HuH-7.5 (cell line): ENCODE results near the gene C1S.
"Not testable (repeated sequence)": the region's sequence is repeated elsewhere in the genome, so short reads cannot be mapped to it uniquely, and the experiment has no call there.

ENCODE experiments used
- DNase-seq: peaks from one replicate; pipeline ENCODE4 v3.0.0; 2011; ENCODE audit warnings: low spot score

The C1S gene

DNA sequence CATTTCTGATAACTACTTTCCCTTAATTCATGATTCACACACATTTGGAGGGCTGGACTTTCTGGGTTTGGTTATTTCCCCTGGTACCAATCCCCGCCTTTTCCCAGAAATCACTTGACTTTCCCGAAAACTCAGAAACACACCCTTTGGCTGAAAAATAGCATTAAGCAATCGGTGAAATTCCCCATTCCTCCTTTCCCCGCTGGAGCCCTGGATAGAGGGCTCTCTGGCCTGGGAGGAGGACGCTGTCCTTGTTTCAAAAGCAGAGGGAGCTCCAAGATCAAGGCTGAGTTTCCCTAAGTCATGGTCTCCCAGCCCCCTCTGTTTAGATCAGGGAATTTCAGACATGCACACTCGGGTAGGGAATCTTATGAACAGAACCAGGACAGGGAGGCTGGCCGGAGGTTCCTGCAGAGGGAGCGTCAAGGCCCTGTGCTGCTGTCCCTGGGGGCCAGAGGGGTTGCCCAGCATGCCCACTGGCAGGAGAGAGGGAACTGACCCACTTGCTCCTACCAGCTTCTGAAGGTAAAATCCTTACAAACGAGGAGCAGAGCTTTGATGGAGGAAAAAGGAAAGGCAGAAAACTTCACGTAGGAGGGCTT, at the start of gene C1S:
Gene C1S, plus strand, starts transcription at position 366 of the 602 bp plus-strand sequence. CDS start 1,195 bp downstream, outside the sequence.
- peak; percentile 50 for DNase-seq

DNA sequence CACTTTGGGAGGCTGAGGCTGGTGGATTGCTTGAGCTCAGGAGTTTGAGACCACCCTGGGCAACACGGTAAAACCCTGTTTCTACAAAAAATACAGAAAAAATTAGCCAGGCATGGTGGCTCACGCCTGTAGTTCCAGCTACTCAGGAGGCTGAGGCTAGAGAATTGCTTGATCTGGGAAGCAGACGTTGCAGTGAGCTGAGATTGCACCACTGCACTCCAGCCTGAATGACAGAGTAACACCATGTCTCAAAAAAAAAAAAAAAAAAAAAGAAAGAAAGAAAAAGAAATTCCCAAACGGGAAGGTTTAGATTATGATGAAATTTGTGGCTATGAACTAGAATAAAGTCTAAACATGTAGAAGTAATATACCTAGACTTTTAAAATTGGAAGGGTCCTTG, 49.1 kb upstream of the C1S start:
- DNase-seq, result not testable (repeated sequence)

- no peak for DNase-seq
These were observed 48.4 kb upstream of the C1S start for GRCh38 chr12:7012024-7012607.

GRCh38 chr12:7013101-7013500, 47.4 kb upstream of the C1S start:
- DNase-seq, result no peak

- no peak for DNase-seq
These were observed 44.8 kb upstream of the C1S start for GRCh38 chr12:7015555-7016370.

DNA sequence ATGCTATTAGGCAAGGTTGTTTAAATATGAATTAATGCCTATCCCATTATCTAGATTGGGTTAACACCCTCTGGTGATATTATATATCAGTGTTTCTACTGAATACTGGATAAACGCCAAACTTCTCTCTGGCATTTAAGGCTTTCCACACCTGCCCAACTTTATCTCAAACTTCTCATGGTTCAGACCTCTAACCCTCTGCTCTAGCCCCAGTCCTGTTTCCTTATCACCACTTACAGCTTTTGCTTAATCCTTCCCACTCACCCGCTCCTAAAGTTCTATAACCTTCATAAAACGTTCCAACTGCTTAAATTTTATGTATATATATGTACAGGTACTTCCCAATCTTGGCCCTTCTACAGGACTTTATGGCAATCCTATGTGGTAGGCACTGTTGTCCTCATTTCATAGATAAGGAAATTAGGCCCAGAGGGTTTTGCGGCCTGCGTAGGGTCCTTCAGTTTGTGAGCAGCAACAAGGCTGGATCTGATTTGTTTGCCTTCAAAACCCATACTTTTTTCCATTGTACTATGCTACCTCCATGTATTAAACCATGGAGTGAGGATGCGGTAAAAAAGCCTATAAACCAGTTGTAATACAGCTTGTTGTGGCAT, 43.5 kb upstream of the C1S start:
- DNase-seq, result no peak

- DNase-seq, result peak; percentile 33
These were observed 42.6 kb upstream of the C1S start for GRCh38 chr12:7017870-7018349.

DNA sequence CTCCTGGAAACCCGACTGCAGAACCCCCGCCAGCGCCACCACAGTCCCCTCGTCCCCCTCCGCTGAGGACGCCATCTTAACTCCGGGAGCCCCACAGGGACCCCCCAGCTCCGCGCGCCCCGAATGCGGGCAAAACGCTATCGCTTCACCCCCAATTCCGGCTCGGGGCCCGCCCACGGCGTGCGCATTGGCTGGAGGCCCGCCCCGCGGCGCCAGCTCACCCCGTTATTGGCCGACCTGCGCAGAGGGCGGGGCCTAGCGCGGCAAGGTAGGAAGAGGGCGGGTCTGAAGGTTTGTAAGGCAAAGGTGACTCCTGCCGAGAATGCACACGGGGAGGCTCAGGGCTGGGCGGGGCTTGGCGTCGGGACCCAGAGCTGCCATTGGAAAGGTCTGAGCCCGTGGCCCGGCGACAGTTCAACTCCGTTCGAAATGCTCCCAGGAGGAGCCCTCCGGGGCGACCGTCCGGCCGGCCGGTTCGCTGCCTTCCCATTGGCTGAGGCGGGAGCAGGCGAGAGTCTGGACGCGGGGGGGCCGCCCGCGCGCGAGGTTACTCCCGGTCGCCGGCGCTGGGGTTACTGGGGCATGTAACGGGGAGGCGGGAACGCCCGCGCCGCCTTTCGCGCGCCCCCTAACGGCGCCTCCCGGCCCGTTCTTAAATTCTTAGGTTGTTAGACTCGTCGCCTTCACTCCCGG, 42.0 kb upstream of the C1S start, which contains the start of gene LPCAT3:
Gene LPCAT3, minus strand, starts transcription at position 127 of the 693 bp plus-strand sequence. Its CDS starts 52 bp downstream, at position 75.
- DNase-seq, result peak; percentile 84

- no peak for DNase-seq
These were observed 41.4 kb upstream of the C1S start for GRCh38 chr12:7019043-7019569.

DNA sequence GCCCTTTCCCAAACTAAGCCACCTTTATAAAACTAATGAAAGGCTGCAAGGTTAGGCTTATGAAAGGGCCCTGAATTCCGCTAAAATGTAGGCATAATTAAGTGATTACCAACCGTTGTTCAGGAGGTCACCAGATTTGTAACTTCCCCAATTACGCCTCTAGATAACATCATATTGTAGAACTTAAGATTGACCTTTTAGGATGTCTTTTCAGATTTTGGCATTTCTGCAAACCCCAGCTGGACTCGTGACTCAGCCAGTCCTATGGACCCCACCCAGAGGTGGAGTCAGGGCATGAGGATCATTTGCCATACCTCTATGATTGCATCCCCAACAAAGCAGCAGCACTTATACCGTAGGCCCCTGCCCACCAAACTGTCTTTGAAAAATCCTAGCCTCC, 38.6 kb upstream of the C1S start:
- no peak for DNase-seq

- no peak for DNase-seq
These were observed 37.4 kb upstream of the C1S start for GRCh38 chr12:7023114-7023513.

GRCh38 chr12:7026854-7027253, 33.7 kb upstream of the C1S start:
- no peak for DNase-seq

- no peak for DNase-seq
These were observed 29.2 kb upstream of the C1S start for GRCh38 chr12:7031306-7031705.

GRCh38 chr12:7032990-7033389, 27.5 kb upstream of the C1S start:
- no peak for DNase-seq

DNA sequence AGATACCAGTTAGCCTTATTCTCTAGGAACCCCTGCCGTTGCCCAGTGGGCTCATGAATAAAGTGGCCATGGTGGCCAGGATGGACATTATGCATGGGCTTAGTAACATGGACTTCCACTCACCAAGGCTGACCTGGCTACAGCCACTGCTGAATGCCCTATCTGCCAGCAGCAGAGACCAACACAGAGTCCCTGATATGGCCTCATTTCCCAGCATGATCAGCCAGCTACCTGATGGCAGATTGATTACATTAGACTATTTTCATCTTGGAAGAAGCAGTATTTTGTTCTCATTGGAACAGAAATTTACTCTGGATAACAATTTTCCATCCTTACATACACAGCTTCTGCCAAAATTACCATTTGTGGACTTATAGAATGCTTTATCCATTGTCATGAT, 26.1 kb upstream of the C1S start:
- no peak for DNase-seq

DNA sequence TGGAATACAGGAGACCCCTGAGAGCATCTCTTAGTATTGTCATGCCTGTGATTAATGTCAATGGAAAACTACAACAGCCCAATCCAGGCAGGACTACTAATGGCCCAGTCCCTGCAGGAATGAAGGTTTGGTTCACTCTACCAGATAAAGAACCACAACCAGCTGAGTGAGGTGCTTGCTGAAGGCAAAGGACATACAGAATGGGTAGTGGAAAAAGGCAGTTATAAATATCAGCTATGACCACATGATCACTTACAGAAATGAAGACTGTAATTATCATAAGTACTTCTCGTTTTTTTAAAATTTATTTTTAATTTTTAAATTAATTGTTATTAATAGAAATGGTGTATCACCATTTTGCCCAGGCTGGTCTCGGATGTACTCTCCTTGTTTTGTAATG, 25.1 kb upstream of the C1S start:
- no peak for DNase-seq

DNA sequence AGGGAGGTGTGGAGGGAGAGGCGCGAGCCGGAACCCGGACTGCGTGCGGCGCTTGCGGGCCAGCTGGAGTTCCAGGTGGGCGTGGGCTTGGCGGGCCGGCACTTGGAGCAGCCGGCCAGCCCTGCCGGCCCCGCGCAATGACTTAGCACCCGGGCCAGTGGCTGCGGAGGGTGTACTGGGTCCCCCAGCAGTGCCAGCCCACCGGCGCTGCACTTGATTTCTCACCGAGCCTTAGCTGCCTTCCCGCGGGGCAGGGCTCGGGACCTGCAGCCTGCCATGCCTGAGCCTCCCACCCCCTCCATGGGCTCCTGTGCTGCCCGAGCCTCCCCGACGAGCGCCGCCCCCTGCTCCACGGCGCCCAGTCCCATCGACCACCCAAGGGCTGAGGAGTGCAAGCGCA, 23.1 kb upstream of the C1S start:
- DNase-seq, result not testable (repeated sequence)

DNA sequence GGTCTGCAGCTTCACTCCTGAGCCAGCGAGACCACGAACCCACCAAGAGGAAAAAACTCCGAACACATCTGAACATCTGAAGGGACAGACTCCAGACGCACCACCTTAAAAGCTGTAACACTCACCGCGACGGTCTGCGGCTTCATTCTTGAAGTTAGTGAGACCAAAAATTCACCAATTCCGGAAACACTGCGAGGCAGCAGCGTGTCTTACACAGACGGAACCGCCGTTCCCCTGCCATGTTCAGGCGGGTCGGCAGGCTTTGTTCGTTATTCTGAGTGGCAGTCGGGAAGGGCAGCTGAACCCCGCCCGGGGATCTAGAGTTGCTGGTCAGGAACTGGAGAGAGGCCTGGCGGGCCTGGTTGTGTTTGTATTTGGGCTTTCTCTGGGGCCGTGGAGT, 21.9 kb upstream of the C1S start:
- no peak for DNase-seq

DNA sequence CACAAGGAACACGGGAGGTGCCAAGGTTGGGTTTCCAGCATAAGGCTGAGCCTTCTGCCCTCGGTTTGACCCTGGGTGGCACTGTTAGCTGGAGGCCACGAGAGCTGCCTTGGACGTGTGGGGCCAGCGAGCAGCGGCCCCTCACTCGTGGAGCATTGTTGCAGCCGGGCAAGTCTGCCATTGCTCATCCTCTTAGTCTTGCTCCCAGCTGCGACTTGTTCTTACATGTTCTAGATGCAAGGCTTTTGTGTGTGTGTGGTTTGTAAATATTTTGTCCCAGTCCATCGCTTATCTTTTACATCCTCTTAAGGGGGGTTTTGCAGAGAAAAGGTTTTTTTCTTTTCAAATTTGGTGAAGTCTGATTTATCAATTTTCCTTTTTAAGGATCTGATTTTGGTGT, 21.1 kb upstream of the C1S start:
- DNase-seq, result no peak

DNA sequence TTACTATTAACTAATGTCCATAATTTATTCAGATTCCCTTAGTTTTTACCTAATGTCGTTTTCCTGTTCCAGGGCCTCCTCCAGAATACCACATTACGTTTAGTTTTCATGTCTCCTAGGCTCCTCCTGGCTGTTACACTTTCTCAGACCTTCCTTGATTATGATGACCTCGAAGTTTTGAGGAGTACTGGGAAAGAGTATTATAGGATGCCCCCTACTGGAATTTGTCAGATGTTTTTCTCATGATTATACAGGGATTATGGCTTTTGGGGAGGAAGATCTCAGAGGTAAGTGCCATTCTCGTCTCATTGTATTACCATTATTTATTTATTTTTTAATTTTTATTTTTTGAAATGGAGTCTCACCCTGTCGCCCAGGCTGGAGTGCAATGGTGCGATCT, 17.7 kb upstream of the C1S start:
- peak; percentile 19 for DNase-seq

GRCh38 chr12:7045913-7046312, 14.6 kb upstream of the C1S start:
- no peak for DNase-seq
